ENCODE data around the gene QRFP. TPM values are rescaled to one million over a fixed set of nuclear protein-coding genes. Genes with fewer than 3 reads are reported as not detected.

The QRFP gene
- total RNA-seq, 4 donors from 2014 or later, result 0.18 TPM; not detected in 3

GRCh38 chr9:130897848-130898551, 1.4 kb upstream of the QRFP start:
- intact Hi-C loops (cut with DNase I), result no loop called here
- Histone ChIP-seq H3K4me1 (peaks cover 23 to 40% (median 26%) of the 10 kb centered on the region in 3 donors), H3K27ac (no peak overlapping the region), H3K27me3 (peaks cover 0 to 68% (median 0%) of the 10 kb centered on the region in 4 donors), H3K9me3 (no peaks in the 10 kb centered on the region), H3K36me3 (peaks cover 0 to 4% (median 0%) of the 10 kb centered on the region in 3 donors), H3K4me3 (no peak overlapping the region)
- TF ChIP-seq, protein P1, sequence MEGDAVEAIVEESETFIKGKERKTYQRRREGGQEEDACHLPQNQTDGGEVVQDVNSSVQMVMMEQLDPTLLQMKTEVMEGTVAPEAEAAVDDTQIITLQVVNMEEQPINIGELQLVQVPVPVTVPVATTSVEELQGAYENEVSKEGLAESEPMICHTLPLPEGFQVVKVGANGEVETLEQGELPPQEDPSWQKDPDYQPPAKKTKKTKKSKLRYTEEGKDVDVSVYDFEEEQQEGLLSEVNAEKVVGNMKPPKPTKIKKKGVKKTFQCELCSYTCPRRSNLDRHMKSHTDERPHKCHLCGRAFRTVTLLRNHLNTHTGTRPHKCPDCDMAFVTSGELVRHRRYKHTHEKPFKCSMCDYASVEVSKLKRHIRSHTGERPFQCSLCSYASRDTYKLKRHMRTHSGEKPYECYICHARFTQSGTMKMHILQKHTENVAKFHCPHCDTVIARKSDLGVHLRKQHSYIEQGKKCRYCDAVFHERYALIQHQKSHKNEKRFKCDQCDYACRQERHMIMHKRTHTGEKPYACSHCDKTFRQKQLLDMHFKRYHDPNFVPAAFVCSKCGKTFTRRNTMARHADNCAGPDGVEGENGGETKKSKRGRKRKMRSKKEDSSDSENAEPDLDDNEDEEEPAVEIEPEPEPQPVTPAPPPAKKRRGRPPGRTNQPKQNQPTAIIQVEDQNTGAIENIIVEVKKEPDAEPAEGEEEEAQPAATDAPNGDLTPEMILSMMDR (IDR thresholded peaks at IDR 0.05), result no peak
- TF ChIP-seq POLR2A (IDR thresholded peaks at IDR 0.05), result no peak
- DNase-seq, result no peak
- WGBS, 2 donors, result 40 to 80% methylated on average over 1 to 4 of the region's 29 CpGs

DNA sequence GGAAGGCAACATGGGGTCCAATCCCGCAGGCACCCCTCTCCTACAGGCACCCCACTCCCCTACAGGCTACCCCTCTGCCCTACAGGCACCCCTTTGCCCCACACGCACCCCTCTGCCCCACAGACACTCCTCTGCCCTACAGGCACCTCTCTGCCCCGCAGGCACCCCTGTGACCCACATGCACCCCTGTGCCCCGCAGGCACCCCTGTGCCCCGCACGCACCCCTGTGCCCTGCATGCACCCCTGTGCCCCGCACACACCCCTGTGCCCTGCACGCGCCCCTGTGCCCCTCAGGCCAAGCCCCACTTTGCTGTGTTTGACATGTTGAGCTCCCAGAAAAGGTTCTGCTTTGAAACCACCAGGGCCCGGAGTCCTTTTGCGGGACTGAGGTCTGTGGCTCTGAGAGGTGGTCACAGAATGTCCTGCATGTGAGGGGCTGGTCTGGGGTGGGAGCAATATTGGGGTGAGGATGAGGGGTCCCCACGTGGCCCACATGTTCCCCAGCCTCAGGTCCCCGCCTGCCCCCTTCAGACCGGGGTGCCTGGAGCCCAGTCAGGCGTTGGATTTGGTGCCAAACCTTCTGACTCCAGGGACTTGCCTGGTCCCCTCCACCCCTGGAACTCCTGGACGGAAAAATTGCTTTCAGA, 616 bp upstream of the QRFP start:
- DNase-seq, result no peak
- Histone ChIP-seq H3K27me3 (peaks cover 0 to 60% (median 0%) of the 10 kb centered on the region in 4 donors), H3K4me3 (no peak overlapping the region), H3K36me3 (peaks cover 0 to 12% (median 0%) of the 10 kb centered on the region in 3 donors), H3K4me1 (peaks cover 23 to 46% (median 26%) of the 10 kb centered on the region in 3 donors), H3K9me3 (no peaks in the 10 kb centered on the region), H3K27ac (no peak overlapping the region)
- WGBS, 2 donors, result 80 to 84% methylated on average over 2 to 3 of the region's 16 CpGs
- no peak for TF ChIP-seq POLR2A (IDR thresholded peaks at IDR 0.05)
- TF ChIP-seq, protein P1 (IDR thresholded peaks at IDR 0.05), result no peak
- intact Hi-C loops (cut with DNase I), result no loop called here

DNA sequence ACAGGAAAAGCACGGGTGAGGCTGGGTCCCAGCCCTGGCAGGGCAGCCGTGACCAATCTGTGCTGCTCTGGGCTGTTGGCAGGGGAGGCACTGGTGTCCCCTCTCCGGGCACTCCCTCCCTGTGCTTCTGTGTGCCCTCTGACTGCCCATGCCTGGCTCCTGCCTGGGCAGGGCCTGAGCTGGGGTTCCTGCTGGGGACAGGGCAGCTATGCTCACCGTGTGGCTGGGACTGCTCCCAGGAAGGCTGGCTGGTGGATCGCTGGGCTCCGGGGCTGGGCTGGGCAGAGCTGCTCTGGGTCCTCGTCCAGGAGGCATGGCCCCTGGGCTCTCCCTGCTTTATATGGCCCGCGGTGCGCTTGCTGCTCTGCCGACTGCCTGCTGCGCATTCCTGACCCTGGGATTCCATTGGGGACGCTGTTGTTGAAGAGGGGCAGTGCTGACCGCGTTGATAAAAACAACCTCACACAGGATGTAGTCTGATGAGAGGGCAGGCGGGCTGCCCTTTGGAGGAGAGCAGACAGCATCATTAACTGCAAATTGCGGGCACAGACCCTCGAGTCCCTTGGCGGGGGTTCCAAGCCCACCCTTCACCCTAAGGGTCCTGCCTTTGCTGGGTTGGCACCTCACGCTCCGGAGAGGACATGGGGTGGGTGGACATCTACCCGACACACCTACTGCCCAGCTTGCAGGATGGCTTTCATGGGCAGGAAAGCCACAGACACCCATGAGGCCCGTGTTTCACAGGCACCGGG, 955 bp downstream of the QRFP start:
- Histone ChIP-seq H3K4me1 (peaks cover 26 to 60% (median 26%) of the 10 kb centered on the region in 3 donors), H3K27me3 (peaks cover 0 to 45% (median 0%) of the 10 kb centered on the region in 4 donors), H3K36me3 (peaks cover 0 to 28% (median 0%) of the 10 kb centered on the region in 3 donors), H3K4me3 (no peak overlapping the region), H3K9me3 (no peaks in the 10 kb centered on the region), H3K27ac (no peak overlapping the region)
- 28 to 65% methylated on average over 2 to 4 of the region's 24 CpGs for WGBS, 2 donors
- TF ChIP-seq, protein P1 (IDR thresholded peaks at IDR 0.05), result no peak
- no peak for TF ChIP-seq POLR2A (IDR thresholded peaks at IDR 0.05)
- intact Hi-C loops (cut with DNase I), result no loop called here
- no peak for DNase-seq

DNA sequence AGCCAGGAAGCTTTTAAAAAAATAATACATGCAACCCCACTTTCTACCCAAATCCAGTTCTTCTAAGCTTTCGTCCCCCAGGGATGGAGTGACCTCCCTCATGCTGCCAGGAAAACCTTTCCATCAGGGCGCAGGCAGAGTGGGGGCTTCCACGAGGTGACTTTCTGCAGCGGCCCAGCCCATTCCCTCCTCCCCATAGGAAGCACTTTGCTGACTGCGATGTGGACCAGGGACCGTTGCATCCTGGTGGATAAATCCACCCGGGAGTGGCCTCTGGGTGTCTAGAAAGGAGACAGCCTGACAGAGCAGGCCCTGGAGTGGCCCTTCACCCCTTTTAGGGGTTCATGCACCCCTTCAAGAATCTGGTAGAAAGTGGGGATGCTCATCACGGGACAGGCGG, 1.6 kb downstream of the QRFP start:
- H3K36me3 ChIP-seq, result peaks cover 4 to 34% (median 4%) of the 10 kb centered on the region in 3 donors
- no peak for TF ChIP-seq POLR2A (IDR thresholded peaks at IDR 0.05)
- TF ChIP-seq, protein P1 (IDR thresholded peaks at IDR 0.05), result no peak
- intact Hi-C loops (cut with DNase I), result no loop called here
- no peak overlapping the region for H3K27ac ChIP-seq
- H3K4me1 ChIP-seq, result peaks cover 26 to 60% (median 26%) of the 10 kb centered on the region in 3 donors
- no peak for DNase-seq
- WGBS, 2 donors, result 73 to 81% methylated on average over 3 to 5 of the region's 9 CpGs
- H3K9me3 ChIP-seq, result no peaks in the 10 kb centered on the region
- H3K4me3 ChIP-seq, result no peak overlapping the region
- peaks cover 0 to 38% (median 0%) of the 10 kb centered on the region in 4 donors for H3K27me3 ChIP-seq
